ENCODE measurements around the gene TRDN. TPM values are rescaled to one million over a fixed set of nuclear protein-coding genes. Genes with fewer than 3 reads are reported as not detected.
"Not testable (repeated sequence)": the region's sequence is repeated elsewhere in the genome, so short reads cannot be mapped to it uniquely, and the experiment has no call there.

The TRDN gene
- total and polyA plus RNA-seq, 4 donors = 0.04 to 0.11 (median 0.05) TPM; not detected in 1

- no peak for TF ChIP-seq CTCF (IDR thresholded peaks at IDR 0.05; ENCODE audit: control extremely low read depth, extremely low read depth)
- Histone ChIP-seq H3K27ac (ENCODE audit: low read depth in 1 of 2, low read length in 1 of 2) (no peak overlapping the region), H3K4me1 (ENCODE audit: control insufficient read depth in 5 of 5, insufficient read depth in 5 of 5, low read length in 5 of 5) (peaks cover 0 to 8% (median 0%) of the 10 kb centered on the region in 5 donors), H3K4me3 (no peak overlapping the region), H3K9me3 (ENCODE audit: control insufficient read depth in 4 of 4, insufficient read depth in 3 of 4, low read length in 3 of 4) (no peaks in the 10 kb centered on the region), H3K36me3 (ENCODE audit: control insufficient read depth in 4 of 4, insufficient read depth in 4 of 4, low read length in 4 of 4) (no peaks in the 10 kb centered on the region), H3K9ac (ENCODE audit: insufficient read depth in 1 of 2, low read length in 2 of 2) (no peak overlapping the region), H3K27me3 (ENCODE audit: control insufficient read depth in 3 of 3, insufficient read depth in 3 of 3, low read length in 2 of 3) (no peaks in the 10 kb centered on the region)
- DNase-seq (no peak), ATAC-seq (ENCODE audit: insufficient read depth, low FRiP score) (no peak)
- WGBS, 2 donors = 77 to 80% methylated on average over 2 of the region's 2 CpGs
These were observed 174.6 kb downstream of the TRDN start for GRCh38 chr6:123462152-123462551.

GRCh38 chr6:123458218-123458617 is 178.5 kb downstream of the TRDN start:
- H3K9me3 ChIP-seq (ENCODE audit: control insufficient read depth in 4 of 4, insufficient read depth in 3 of 4, low read length in 3 of 4) = peaks cover 0 to 2% (median 0%) of the 10 kb centered on the region in 4 donors
- H3K9ac ChIP-seq (ENCODE audit: insufficient read depth in 1 of 2, low read length in 2 of 2) = no peak overlapping the region
- TF ChIP-seq CTCF (IDR thresholded peaks at IDR 0.05; ENCODE audit: control extremely low read depth, extremely low read depth) = no peak
- DNase-seq (no peak), ATAC-seq (ENCODE audit: insufficient read depth, low FRiP score) (no peak)
- no peak overlapping the region for H3K4me3 ChIP-seq
- H3K36me3 ChIP-seq (ENCODE audit: control insufficient read depth in 4 of 4, insufficient read depth in 4 of 4, low read length in 4 of 4) = no peaks in the 10 kb centered on the region
- no peak overlapping the region for H3K27ac ChIP-seq (ENCODE audit: low read depth in 1 of 2, low read length in 1 of 2)
- WGBS, 2 donors = 82 to 93% methylated on average over 1 of the region's 1 CpG
- no peaks in the 10 kb centered on the region for H3K27me3 ChIP-seq (ENCODE audit: control insufficient read depth in 3 of 3, insufficient read depth in 3 of 3, low read length in 2 of 3)
- peaks cover 0 to 4% (median 0%) of the 10 kb centered on the region in 5 donors for H3K4me1 ChIP-seq (ENCODE audit: control insufficient read depth in 5 of 5, insufficient read depth in 5 of 5, low read length in 5 of 5)

GRCh38 chr6:123456836-123457235 is 179.9 kb downstream of the TRDN start:
- no peak for DNase-seq
- Histone ChIP-seq H3K36me3 (ENCODE audit: control insufficient read depth in 4 of 4, insufficient read depth in 4 of 4, low read length in 4 of 4) (no peaks in the 10 kb centered on the region), H3K9ac (ENCODE audit: insufficient read depth in 1 of 2, low read length in 2 of 2) (no peak overlapping the region), H3K27ac (ENCODE audit: low read depth in 1 of 2, low read length in 1 of 2) (peak overlapping the region in 1 of 2 donors; percentile 45), H3K4me3 (no peak overlapping the region), H3K27me3 (ENCODE audit: control insufficient read depth in 3 of 3, insufficient read depth in 3 of 3, low read length in 2 of 3) (no peaks in the 10 kb centered on the region), H3K4me1 (ENCODE audit: control insufficient read depth in 5 of 5, insufficient read depth in 5 of 5, low read length in 5 of 5) (peaks cover 0 to 4% (median 0%) of the 10 kb centered on the region in 5 donors), H3K9me3 (ENCODE audit: control insufficient read depth in 4 of 4, insufficient read depth in 3 of 4, low read length in 3 of 4) (peaks cover 0 to 2% (median 0%) of the 10 kb centered on the region in 4 donors)
- no peak for TF ChIP-seq CTCF (IDR thresholded peaks at IDR 0.05; ENCODE audit: control extremely low read depth, extremely low read depth)
- 88% methylated on average over 3 of the region's 3 CpGs for WGBS, 2 donors
- no peak for ATAC-seq (ENCODE audit: insufficient read depth, low FRiP score)

GRCh38 chr6:123454448-123454847 is 182.3 kb downstream of the TRDN start:
- Histone ChIP-seq H3K9ac (ENCODE audit: insufficient read depth in 1 of 2, low read length in 2 of 2) (no peak overlapping the region), H3K36me3 (ENCODE audit: control insufficient read depth in 4 of 4, insufficient read depth in 4 of 4, low read length in 4 of 4) (no peaks in the 10 kb centered on the region), H3K4me3 (no peak overlapping the region), H3K27ac (ENCODE audit: low read depth in 1 of 2, low read length in 1 of 2) (no peak overlapping the region), H3K27me3 (ENCODE audit: control insufficient read depth in 3 of 3, insufficient read depth in 3 of 3, low read length in 2 of 3) (no peaks in the 10 kb centered on the region), H3K9me3 (ENCODE audit: control insufficient read depth in 4 of 4, insufficient read depth in 3 of 4, low read length in 3 of 4) (peaks cover 0 to 2% (median 0%) of the 10 kb centered on the region in 4 donors), H3K4me1 (ENCODE audit: control insufficient read depth in 5 of 5, insufficient read depth in 5 of 5, low read length in 5 of 5) (no peaks in the 10 kb centered on the region)
- no peak for TF ChIP-seq CTCF (IDR thresholded peaks at IDR 0.05; ENCODE audit: control extremely low read depth, extremely low read depth)
- 89 to 94% methylated on average over 3 of the region's 3 CpGs for WGBS, 2 donors
- DNase-seq (no peak), ATAC-seq (ENCODE audit: insufficient read depth, low FRiP score) (no peak)

GRCh38 chr6:123453071-123453470 is 183.7 kb downstream of the TRDN start:
- H3K36me3 ChIP-seq (ENCODE audit: control insufficient read depth in 4 of 4, insufficient read depth in 4 of 4, low read length in 4 of 4); H3K27ac ChIP-seq (ENCODE audit: low read depth in 1 of 2, low read length in 1 of 2); DNase-seq; H3K4me3 ChIP-seq; H3K9ac ChIP-seq (ENCODE audit: insufficient read depth in 1 of 2, low read length in 2 of 2); ATAC-seq (ENCODE audit: insufficient read depth, low FRiP score); H3K27me3 ChIP-seq (ENCODE audit: control insufficient read depth in 3 of 3, insufficient read depth in 3 of 3, low read length in 2 of 3); H3K4me1 ChIP-seq (ENCODE audit: control insufficient read depth in 5 of 5, insufficient read depth in 5 of 5, low read length in 5 of 5); H3K9me3 ChIP-seq (ENCODE audit: control insufficient read depth in 4 of 4, insufficient read depth in 3 of 4, low read length in 3 of 4): not testable (repeated sequence)

Data from lung (tissue), 12 donors.